H1 (cell line): ENCODE data around the gene IL37. TPM values are rescaled to one million over a fixed set of nuclear protein-coding genes. Genes with fewer than 3 reads are reported as not detected.

ENCODE experiments used
- CTCF ChIA-PET: fragments of 300-600 bp; sonication (Branson Sonifier 250); formaldehyde crosslinking; loops from one replicate; lab custom pipeline; 2021; ENCODE audit not compliant: partially characterized antibody; lab: Charles Lee
- POLR2A ChIA-PET: fragments of 300-600 bp; sonication (Branson Sonifier 250); formaldehyde crosslinking; loops from one replicate; lab custom pipeline; 2021; ENCODE audit warnings: inconsistent platforms; ENCODE audit not compliant: partially characterized antibody; lab: Charles Lee
- DNase-seq, 2 experiments: peaks; one replicate each; pipeline versions ENCODE4 v3.0.0 to v3.0.0-alpha.2; 2010 to 2022; ENCODE audit warnings: low spot score in 2 of 2, low read depth in 1 of 2, mixed read lengths in 1 of 2
- FAIRE-seq: peaks from 2 replicates; lab custom pipeline; 2011; peaks lifted over from hg19 to GRCh38; lab: Jason Lieb, UNC
- H2AFZ ChIP-seq: 2 replicates; pipeline ENCODE4 v1.8.1; 2012; ENCODE audit warnings: low read length, inconsistent platforms
- H2AK5ac ChIP-seq: 2 replicates; pipeline ENCODE4 v1.6.1; 2013; ENCODE audit warnings: low read depth, low read length
- H2BK120ac ChIP-seq: replicated peaks from 2 replicates; pipeline ENCODE3; 2013; ENCODE audit warnings: low read depth, low read length, inconsistent platforms
- H2BK12ac ChIP-seq: 2 replicates; pipeline ENCODE4 v1.6.1; 2013; ENCODE audit warnings: low read depth, low read length
- H2BK15ac ChIP-seq: 2 replicates; pipeline ENCODE4 v1.6.1; 2013; ENCODE audit warnings: low read length
- H2BK20ac ChIP-seq: 2 replicates; pipeline ENCODE4 v1.6.1; 2013; ENCODE audit warnings: low read length
- H2BK5ac ChIP-seq: 2 replicates; pipeline ENCODE4 v1.6.1; 2013; ENCODE audit warnings: low read depth, low read length
- H3K14ac ChIP-seq: 2 replicates; pipeline ENCODE4 v1.6.1; 2013; ENCODE audit warnings: inconsistent platforms; ENCODE audit not compliant: insufficient read length
- H3K18ac ChIP-seq: 2 replicates; pipeline ENCODE4 v1.6.1; 2013; ENCODE audit warnings: low read length; ENCODE audit errors: extremely low read depth
- H3K23ac ChIP-seq: 2 replicates; pipeline ENCODE4 v1.6.1; 2013; ENCODE audit warnings: inconsistent platforms; ENCODE audit not compliant: insufficient read length
- H3K23me2 ChIP-seq: 2 replicates; pipeline ENCODE4 v1.6.1; 2013; ENCODE audit warnings: low read depth, low read length
- H3K27ac ChIP-seq: 2 replicates; pipeline ENCODE4 v1.6.1; 2011; ENCODE audit warnings: low read depth, low read length, inconsistent platforms
- H3K27me3 ChIP-seq, 4 experiments: replicated peaks in 1 of 4; 1 replicate in 1 of 4; 2 replicates in 3 of 4; pipeline versions ENCODE4 v1.6.1 to v1.8.1; 2011 to 2013; ENCODE audit warnings: low read length in 3 of 4, mild to moderate bottlenecking in 3 of 4, inconsistent platforms in 2 of 4, mixed read lengths in 2 of 4, moderate library complexity in 1 of 4; ENCODE audit not compliant: control insufficient read depth in 3 of 4, insufficient read depth in 3 of 4; ENCODE audit errors: extremely low read depth in 1 of 4
- H3K36me3 ChIP-seq, 4 experiments: 2 replicates each; pipeline versions ENCODE4 v1.6.1 to v1.8.1; 2011 to 2013; ENCODE audit warnings: mild to moderate bottlenecking in 4 of 4, low read length in 3 of 4, moderate library complexity in 2 of 4, control low read depth in 1 of 4, inconsistent platforms in 1 of 4; ENCODE audit not compliant: insufficient read depth in 4 of 4, control insufficient read depth in 2 of 4
- H3K4ac ChIP-seq: replicated peaks from 2 replicates; pipeline ENCODE3; 2013; ENCODE audit warnings: low read length, low read depth, mixed read lengths, inconsistent platforms; ENCODE audit not compliant: insufficient read length
- H3K4me1 ChIP-seq, 4 experiments: replicated peaks in 1 of 4; 1 replicate in 1 of 4; 2 replicates in 3 of 4; pipeline versions ENCODE4 v1.6.1 to v1.8.1; 2011 to 2013; ENCODE audit warnings: low read length in 3 of 4, inconsistent platforms in 2 of 4, mixed read lengths in 1 of 4; ENCODE audit not compliant: insufficient read depth in 4 of 4, control insufficient read depth in 3 of 4
- H3K4me2 ChIP-seq, 2 experiments: 2 replicates each; pipeline versions ENCODE4 v1.6.1 to v1.8.1; 2011 to 2013; ENCODE audit warnings: low read depth in 2 of 2, low read length in 2 of 2, control low read depth in 1 of 2, inconsistent platforms in 1 of 2, mild to moderate bottlenecking in 1 of 2; ENCODE audit not compliant: insufficient read depth in 1 of 2
- H3K4me3 ChIP-seq, 4 experiments: fragments of 200-600, 300-600 bp in 1 of 4; sonication (generic), shearing (Covaris generic), sonication (Bioruptor Twin) in 1 of 4; 2 replicates each; pipeline versions ENCODE4 v1.5.1 to v1.8.1; 2011 to 2016; ENCODE audit warnings: low read length in 4 of 4, low read depth in 3 of 4, control low read depth in 2 of 4, inconsistent platforms in 2 of 4, mild to moderate bottlenecking in 2 of 4, mixed read lengths in 1 of 4, moderate library complexity in 1 of 4; ENCODE audit not compliant: insufficient read depth in 2 of 4; ENCODE audit errors: extremely low read depth in 1 of 4
- H3K56ac ChIP-seq: replicated peaks from 2 replicates; pipeline ENCODE3; 2013; ENCODE audit warnings: low read depth, mild to moderate bottlenecking, mixed read lengths, low read length, inconsistent platforms; ENCODE audit not compliant: insufficient read length
- H3K79me1 ChIP-seq: 2 replicates; pipeline ENCODE4 v1.6.1; 2013; ENCODE audit warnings: low read depth, low read length, control low read depth
- H3K79me2 ChIP-seq, 2 experiments: 2 replicates each; pipeline versions ENCODE4 v1.6.1 to v1.8.1; 2012 to 2013; ENCODE audit warnings: low read length in 2 of 2, mild to moderate bottlenecking in 2 of 2, inconsistent platforms in 1 of 2; ENCODE audit not compliant: insufficient read depth in 2 of 2, control insufficient read depth in 1 of 2
- H3K9ac ChIP-seq, 4 experiments: replicated peaks in 1 of 4; 1 replicate in 1 of 4; 2 replicates in 3 of 4; pipeline versions ENCODE4 v1.6.1 to v1.8.1; 2011 to 2013; ENCODE audit warnings: low read depth in 3 of 4, low read length in 3 of 4, control low read depth in 2 of 4, mild to moderate bottlenecking in 2 of 4, moderate library complexity in 2 of 4, inconsistent platforms in 1 of 4; ENCODE audit errors: extremely low read depth in 1 of 4
- H3K9me3 ChIP-seq, 2 experiments: 2 replicates each; pipeline versions ENCODE4 v1.6.1 to v1.8.1; 2012 to 2013; ENCODE audit warnings: mild to moderate bottlenecking in 2 of 2, moderate library complexity in 2 of 2, control low read depth in 1 of 2, inconsistent platforms in 1 of 2, low read depth in 1 of 2, low read length in 1 of 2, mixed read lengths in 1 of 2; ENCODE audit not compliant: insufficient read depth in 2 of 2
- H4K20me1 ChIP-seq, 2 experiments: replicated peaks in 1 of 2; 2 replicates each; pipeline versions ENCODE3 to v1.8.1; 2011 to 2013; ENCODE audit warnings: inconsistent platforms in 2 of 2, low read length in 2 of 2, mild to moderate bottlenecking in 1 of 2; ENCODE audit not compliant: insufficient read depth in 2 of 2, control insufficient read depth in 1 of 2
- H4K5ac ChIP-seq: 2 replicates; pipeline ENCODE4 v1.6.1; 2013; ENCODE audit warnings: low read length, low read depth, mixed read lengths, inconsistent platforms; ENCODE audit not compliant: insufficient read length
- H4K8ac ChIP-seq: 2 replicates; pipeline ENCODE4 v1.8.0; 2013; ENCODE audit warnings: mild to moderate bottlenecking, moderate library complexity, low read length, inconsistent platforms; ENCODE audit not compliant: insufficient read depth; ENCODE audit errors: extremely low read depth
- H4K91ac ChIP-seq: replicated peaks from 2 replicates; pipeline ENCODE3; 2013; ENCODE audit warnings: low read length, mixed read lengths, inconsistent platforms; ENCODE audit not compliant: insufficient read length
- RAD21 ChIP-seq, 2 experiments: IDR thresholded peaks in 1 of 2; conservative IDR thresholded peaks in 1 of 2; 2 replicates each; pipeline ENCODE4 v1.6.1; 2011; ENCODE audit warnings: low read depth in 2 of 2, low read length in 2 of 2, improper control_type of control experiment in 1 of 2, inconsistent platforms in 1 of 2, mild to moderate bottlenecking in 1 of 2, moderate library complexity in 1 of 2
- WGBS, 2 experiments: shearing (Covaris generic) in 1 of 2; methylation state at CpG; one replicate each; pipeline versions ENCODE4 v1.1.6 to v1.1.7; 2013 to 2015; ENCODE audit warnings: low lambda C conversion rate in 2 of 2, mixed read lengths in 2 of 2, inconsistent platforms in 1 of 2, low coverage in 1 of 2, missing lambda C conversion rate in 1 of 2; ENCODE audit not compliant: insufficient replicate concordance in 2 of 2, insufficient coverage in 1 of 2, insufficient read length in 1 of 2; ENCODE audit errors: extremely low coverage in 1 of 2, missing lambda C conversion rate in 1 of 2; 5-methylcytosine and 5-hydroxymethylcytosine counted together
- polyA plus RNA-seq, 7 experiments: library from polyadenylated mRNA; depleted of rRNA in 3 of 7; stranded (reverse) in 5 of 7; unstranded in 2 of 7; fragments of >200 nt in 5 of 7; fragments of 200-250 nt in 2 of 7; gene quantifications; 1 replicate in 5 of 7; 2 replicates in 1 of 7; 4 replicates in 1 of 7; pipeline versions ENCODE4 v1.2.1 to v1.2.3, GENCODE V29; 2011 to 2013; ENCODE audit warnings: missing spikeins in 2 of 7, mixed read lengths in 2 of 7
- total RNA-seq: library from RNA; stranded (reverse); fragmentation: NEBNext Ultra II Directional; extraction: Animal tissue kit (Norgen Biotek cat#: 25700); gene quantifications from 2 replicates; pipeline ENCODE4 v1.2.1, GENCODE V29; 2021

Gene IL37
- total and polyA plus RNA-seq, 2 of the 8 experiments (the other 6 are each of a cell fraction or from before 2014, with no cell fraction given) = 0.18 TPM; not detected in 1

DNA sequence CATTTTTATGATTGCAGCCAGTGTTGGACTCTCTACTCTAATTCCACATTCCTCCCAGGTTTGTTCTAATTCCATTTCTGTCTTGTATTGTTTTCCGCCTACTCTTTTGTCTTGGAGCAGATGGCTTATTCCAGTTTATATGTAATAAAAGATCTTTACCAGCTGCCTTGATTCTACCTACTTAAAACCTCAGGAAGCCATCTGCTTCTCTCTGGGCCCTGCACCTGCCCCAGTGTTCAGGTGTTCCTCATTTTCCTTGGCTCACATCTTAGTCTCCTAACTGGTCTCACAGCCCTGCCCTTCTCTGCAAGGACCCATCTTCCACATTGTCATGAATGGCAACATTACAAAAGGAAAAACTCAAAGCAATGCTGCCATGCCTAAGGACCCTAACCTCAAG, 21.0 kb upstream of the IL37 start:
- Histone ChIP-seq H3K79me2 (no peaks in the 10 kb centered on the region), H3K9ac (no peak overlapping the region), H4K8ac (no peak overlapping the region), H2BK20ac (no peak overlapping the region), H3K4ac (no peak overlapping the region), H2AK5ac (no peak overlapping the region), H3K27ac (no peak overlapping the region), H3K9me3 (no peaks in the 10 kb centered on the region), H3K18ac (no peak overlapping the region), H4K91ac (no peak overlapping the region), H2AFZ (no peak overlapping the region), H3K23me2 (no peaks in the 10 kb centered on the region), H3K27me3 (no peaks in the 10 kb centered on the region), H3K36me3 (no peaks in the 10 kb centered on the region), H3K14ac (no peak overlapping the region), H3K79me1 (no peaks in the 10 kb centered on the region), H3K56ac (no peak overlapping the region), H3K23ac (no peak overlapping the region), H3K4me1 (no peaks in the 10 kb centered on the region), H4K5ac (no peak overlapping the region), H2BK5ac (no peak overlapping the region), H2BK15ac (no peak overlapping the region), H3K4me2 (no peak overlapping the region), H3K4me3 (no peak overlapping the region), H4K20me1 (no peaks in the 10 kb centered on the region), H2BK120ac (no peak overlapping the region), H2BK12ac (no peak overlapping the region)
- DNase-seq (no peak), FAIRE-seq (no peak)
- ChIA-PET POLR2A (no interaction called here), CTCF (interaction anchor here (0.6 to 2.4 kb wide), 4 partner anchors 50 to 294 kb away, joined by 3 to 16 read pairs (median 6); no protein-coding TSS in a partner anchor)
- WGBS, 2 experiments = 86% methylated on average over 1 of the region's 1 CpG; no CpG with 5 or more reads in 1 of the 2 experiments
- no peak for TF ChIP-seq RAD21 (IDR thresholded peaks at IDR 0.05 in 1 of 2, conservative IDR thresholded peaks at IDR 0.05 in 1 of 2; ENCODE audit: low read depth in 2 of 2, low read length in 2 of 2)
